Left hindlimb (tissue), 1 donor: ENCODE results near the gene COL1A1.
A peak's percentile ranks its signal among the peaks of the same experiment; 100 is the strongest.

ENCODE experiments used
- DNase-seq: peaks from one replicate; pipeline ENCODE4 v3.0.0-alpha.2; 2018

Gene COL1A1

GRCh38 chr17:50153650-50154575 is 47.5 kb downstream of the COL1A1 start:
- DNase-seq, result peak; percentile 74

GRCh38 chr17:50152736-50153135 is 48.7 kb downstream of the COL1A1 start:
- DNase-seq, result peak; percentile 28

GRCh38 chr17:50151937-50152547 is 49.4 kb downstream of the COL1A1 start:
- DNase-seq, result peak; percentile 92

- peak; percentile 94 for DNase-seq
These were observed 50.1 kb downstream of the COL1A1 start for GRCh38 chr17:50151041-50151936.

GRCh38 chr17:50150354-50151040 is 50.9 kb downstream of the COL1A1 start, which contains the start of gene PPP1R9B:
PPP1R9B (minus strand) TSS chr17:50150677; CDS start chr17:50150513, 164 bp downstream.
- DNase-seq, result no peak

GRCh38 chr17:50149417-50150353 is 51.7 kb downstream of the COL1A1 start:
- peak; percentile 59 for DNase-seq

GRCh38 chr17:50149091-50149416 is 52.4 kb downstream of the COL1A1 start:
- no peak for DNase-seq

- peak; percentile 85 for DNase-seq
These were observed 53.0 kb downstream of the COL1A1 start for GRCh38 chr17:50148226-50149090.

GRCh38 chr17:50147841-50148225 is 53.6 kb downstream of the COL1A1 start:
- peak; percentile 60 for DNase-seq

GRCh38 chr17:50146927-50147665 is 54.3 kb downstream of the COL1A1 start:
- peak; percentile 30 for DNase-seq

- DNase-seq, result peak; percentile 28
These were observed 55.1 kb downstream of the COL1A1 start for GRCh38 chr17:50146230-50146926.

- DNase-seq, result peak; percentile 26
These were observed 55.8 kb downstream of the COL1A1 start for GRCh38 chr17:50145532-50146229.

- DNase-seq, result peak; percentile 27
These were observed 56.4 kb downstream of the COL1A1 start for GRCh38 chr17:50144845-50145531.

GRCh38 chr17:50144355-50144754 is 57.1 kb downstream of the COL1A1 start:
- no peak for DNase-seq

GRCh38 chr17:50143461-50144176 is 57.8 kb downstream of the COL1A1 start:
- peak; percentile 19 for DNase-seq

- no peak for DNase-seq
These were observed 59.7 kb downstream of the COL1A1 start for GRCh38 chr17:50141745-50142110.
